A673 (cell line): ENCODE data around the gene THADA.
"Not testable (repeated sequence)": the region's sequence is repeated elsewhere in the genome, so short reads cannot be mapped to it uniquely, and the experiment has no call there.

Source experiments
- EZH2 ChIP-seq: fragments of 200-600 bp; sonication (generic); IDR thresholded peaks from 2 replicates; pipeline ENCODE4 v1.6.1; 2017; ENCODE audit warnings: borderline replicate concordance, low read depth, mild to moderate bottlenecking, mixed read lengths, antibody characterized with exemption, low read length; ENCODE audit not compliant: poor library complexity, severe bottlenecking
- TF ChIP-seq, protein P1 (sequence below): fragments of 300-800, 200-600 bp; sonication (generic); conservative IDR thresholded peaks from 2 replicates; pipeline ENCODE4 v1.5.1; 2017; ENCODE audit warnings: low read depth, mild to moderate bottlenecking, antibody characterized with exemption, low read length, moderate library complexity, mixed read lengths

DNA sequence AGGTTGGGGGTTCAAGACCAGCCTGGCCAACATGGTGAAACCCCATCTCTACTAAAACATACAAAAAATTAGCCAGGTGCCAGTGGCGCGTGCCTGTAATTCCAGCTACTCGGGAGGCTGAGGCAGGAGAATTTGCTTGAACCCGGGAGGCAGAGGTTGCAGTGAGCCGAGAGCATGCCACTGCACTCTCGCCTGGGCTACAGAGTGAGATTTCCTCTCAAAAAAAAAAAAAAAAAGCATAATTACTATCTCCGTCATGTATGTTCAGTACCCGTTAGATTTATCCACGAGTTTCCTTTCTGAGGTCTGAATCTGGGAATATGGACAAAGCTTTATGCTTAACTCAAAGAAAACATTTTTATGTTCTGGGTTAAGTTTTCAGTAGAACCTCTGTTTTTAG, 209.2 kb downstream of the THADA start:
- TF ChIP-seq, protein P1, sequence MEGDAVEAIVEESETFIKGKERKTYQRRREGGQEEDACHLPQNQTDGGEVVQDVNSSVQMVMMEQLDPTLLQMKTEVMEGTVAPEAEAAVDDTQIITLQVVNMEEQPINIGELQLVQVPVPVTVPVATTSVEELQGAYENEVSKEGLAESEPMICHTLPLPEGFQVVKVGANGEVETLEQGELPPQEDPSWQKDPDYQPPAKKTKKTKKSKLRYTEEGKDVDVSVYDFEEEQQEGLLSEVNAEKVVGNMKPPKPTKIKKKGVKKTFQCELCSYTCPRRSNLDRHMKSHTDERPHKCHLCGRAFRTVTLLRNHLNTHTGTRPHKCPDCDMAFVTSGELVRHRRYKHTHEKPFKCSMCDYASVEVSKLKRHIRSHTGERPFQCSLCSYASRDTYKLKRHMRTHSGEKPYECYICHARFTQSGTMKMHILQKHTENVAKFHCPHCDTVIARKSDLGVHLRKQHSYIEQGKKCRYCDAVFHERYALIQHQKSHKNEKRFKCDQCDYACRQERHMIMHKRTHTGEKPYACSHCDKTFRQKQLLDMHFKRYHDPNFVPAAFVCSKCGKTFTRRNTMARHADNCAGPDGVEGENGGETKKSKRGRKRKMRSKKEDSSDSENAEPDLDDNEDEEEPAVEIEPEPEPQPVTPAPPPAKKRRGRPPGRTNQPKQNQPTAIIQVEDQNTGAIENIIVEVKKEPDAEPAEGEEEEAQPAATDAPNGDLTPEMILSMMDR: not testable (repeated sequence)
- TF ChIP-seq EZH2: not testable (repeated sequence)
